ENCODE results near the gene TRIM41.
"Not testable (repeated sequence)": the region's sequence is repeated elsewhere in the genome, so short reads cannot be mapped to it uniquely, and the experiment has no call there.

TRIM41 gene

DNA sequence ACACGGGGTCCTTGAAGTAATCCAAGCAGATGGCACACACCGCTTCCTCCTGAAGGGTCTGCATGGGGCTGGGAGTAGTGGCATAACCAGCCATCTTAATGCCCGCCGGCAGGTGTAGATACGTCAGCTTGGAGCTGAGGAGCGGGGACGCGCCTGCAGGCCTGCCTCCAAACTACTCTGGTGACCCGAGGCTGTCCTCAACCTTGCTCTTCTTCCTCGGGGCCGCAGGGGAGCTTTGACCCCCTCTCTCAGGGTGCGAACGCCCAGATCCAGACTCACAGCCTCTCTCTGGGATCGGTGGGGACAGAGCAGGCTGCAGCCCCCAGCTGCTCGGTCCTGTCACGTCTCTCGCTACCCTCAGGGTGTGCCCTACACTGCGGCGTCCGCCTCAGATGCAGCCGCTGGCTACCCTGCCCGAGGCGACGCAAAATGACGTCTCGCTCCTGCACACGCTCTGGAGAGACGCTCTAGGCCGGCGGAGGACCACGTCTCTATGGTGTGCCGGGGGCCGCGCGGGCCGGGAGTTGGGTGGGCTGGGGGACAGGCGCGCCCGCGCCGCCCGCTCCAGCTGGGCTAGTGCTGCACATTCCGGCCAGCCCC is 37.7 kb downstream of the TRIM41 start, which contains the start of gene TRIM52:
TSS of gene TRIM52 (minus strand) at position 424 of the 600 bp plus-strand sequence. CDS start at position 94, 330 bp downstream.
- TF ChIP-seq, protein P1, sequence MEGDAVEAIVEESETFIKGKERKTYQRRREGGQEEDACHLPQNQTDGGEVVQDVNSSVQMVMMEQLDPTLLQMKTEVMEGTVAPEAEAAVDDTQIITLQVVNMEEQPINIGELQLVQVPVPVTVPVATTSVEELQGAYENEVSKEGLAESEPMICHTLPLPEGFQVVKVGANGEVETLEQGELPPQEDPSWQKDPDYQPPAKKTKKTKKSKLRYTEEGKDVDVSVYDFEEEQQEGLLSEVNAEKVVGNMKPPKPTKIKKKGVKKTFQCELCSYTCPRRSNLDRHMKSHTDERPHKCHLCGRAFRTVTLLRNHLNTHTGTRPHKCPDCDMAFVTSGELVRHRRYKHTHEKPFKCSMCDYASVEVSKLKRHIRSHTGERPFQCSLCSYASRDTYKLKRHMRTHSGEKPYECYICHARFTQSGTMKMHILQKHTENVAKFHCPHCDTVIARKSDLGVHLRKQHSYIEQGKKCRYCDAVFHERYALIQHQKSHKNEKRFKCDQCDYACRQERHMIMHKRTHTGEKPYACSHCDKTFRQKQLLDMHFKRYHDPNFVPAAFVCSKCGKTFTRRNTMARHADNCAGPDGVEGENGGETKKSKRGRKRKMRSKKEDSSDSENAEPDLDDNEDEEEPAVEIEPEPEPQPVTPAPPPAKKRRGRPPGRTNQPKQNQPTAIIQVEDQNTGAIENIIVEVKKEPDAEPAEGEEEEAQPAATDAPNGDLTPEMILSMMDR (IDR thresholded peaks at IDR 0.05; ENCODE audit: insufficient read depth, missing control alignments) = no peak
- no peak for FAIRE-seq
- no peak for DNase-seq (ENCODE audit: insufficient read length, low spot score)

DNA sequence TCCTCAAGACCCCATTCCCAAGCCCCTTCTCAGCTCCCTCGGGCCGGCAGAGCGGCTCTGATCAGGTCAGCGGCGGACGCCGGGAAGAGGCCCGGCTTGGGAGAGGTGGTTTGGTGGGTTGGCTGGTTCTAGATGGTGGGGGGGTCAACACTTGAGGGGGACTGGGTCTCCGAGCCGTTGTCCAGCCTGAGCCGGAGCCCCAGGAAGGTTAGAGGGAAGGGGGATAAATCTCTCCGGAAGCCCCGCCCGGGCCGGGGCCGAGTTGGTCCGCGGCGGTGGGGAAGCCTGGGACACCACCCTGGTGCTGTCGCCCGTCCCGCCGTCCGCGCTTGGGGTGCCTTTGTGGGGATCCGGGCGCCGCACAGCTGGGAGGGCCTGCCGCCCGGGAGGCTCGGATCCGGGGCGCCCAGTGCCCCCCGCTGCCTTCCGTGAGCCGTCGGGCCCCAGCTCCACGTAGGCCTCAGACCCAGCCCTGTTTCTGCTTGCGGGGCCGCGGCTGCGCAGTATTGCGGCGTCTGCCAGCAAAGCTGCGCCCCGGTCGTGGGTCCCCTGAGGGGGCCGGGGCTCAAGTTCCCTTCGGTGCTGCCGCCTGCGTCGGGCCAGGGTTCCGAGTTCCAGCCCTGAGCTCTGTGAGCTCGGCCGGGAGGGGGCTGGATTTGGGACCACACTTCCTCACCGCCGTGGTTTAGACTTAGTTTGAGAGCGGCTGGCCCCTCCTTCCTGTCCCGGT is 38.4 kb downstream of the TRIM41 start:
- TF ChIP-seq, protein P1 (IDR thresholded peaks at IDR 0.05; ENCODE audit: insufficient read depth, missing control alignments) = no peak
- no peak for DNase-seq (ENCODE audit: insufficient read length, low spot score)

DNA sequence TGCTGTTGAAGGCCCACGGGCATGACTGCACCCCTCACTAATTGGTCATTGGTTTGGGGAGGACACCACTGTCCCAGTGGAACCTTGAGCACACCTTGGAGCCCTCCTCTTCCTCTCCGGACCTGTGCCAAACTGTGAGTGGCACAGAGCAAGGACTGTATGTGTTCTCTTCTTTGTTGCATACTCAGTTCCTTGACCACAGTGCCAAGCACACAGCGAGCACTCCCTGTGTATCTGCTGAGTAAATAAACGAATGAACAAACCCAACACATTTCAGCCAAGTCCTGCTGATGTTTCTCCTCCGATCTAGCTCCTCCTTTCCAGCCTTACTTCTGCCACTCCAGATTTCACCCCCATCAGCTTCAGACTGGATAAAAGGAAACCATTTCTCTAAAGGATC is 40.6 kb downstream of the TRIM41 start:
- TF ChIP-seq, protein P1 (IDR thresholded peaks at IDR 0.05; ENCODE audit: insufficient read depth, missing control alignments) = no peak
- DNase-seq (ENCODE audit: insufficient read length, low spot score) (no peak), FAIRE-seq (no peak)

More for the DNA sequence above, 38.4 kb downstream of the TRIM41 start:
- FAIRE-seq = no peak

DNA sequence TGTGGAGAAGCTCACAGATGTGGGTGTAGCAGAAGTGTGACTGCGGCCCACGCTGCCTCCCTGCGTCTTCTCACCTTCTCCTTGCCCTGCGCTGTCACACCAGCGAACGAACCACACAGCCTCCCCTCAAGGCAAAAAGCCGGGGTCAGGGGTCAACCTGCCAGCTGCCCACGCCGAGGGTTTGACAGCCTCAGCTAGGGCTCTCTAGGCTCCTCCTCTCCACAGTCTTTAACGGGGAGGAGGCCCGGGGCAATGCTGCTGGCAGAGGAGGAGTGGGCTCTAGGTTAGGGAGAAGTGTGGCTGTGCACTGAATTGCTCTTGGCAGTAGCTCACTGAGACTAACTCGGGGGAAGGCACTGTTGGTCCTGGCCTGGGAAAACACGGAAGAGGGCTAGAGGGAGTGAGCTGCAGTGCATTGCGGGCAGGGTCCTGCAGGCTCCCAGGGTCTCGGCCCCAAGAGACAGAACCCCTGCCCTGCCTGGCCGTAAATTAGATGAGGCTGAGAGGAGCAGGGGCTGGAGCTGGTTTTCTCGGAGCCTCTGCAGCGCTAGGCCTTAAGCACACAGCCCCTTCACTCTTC is 42.1 kb downstream of the TRIM41 start:
- no peak for FAIRE-seq
- DNase-seq (ENCODE audit: insufficient read length, low spot score) = no peak
- TF ChIP-seq, protein P1 (IDR thresholded peaks at IDR 0.05; ENCODE audit: insufficient read depth, missing control alignments) = no peak

DNA sequence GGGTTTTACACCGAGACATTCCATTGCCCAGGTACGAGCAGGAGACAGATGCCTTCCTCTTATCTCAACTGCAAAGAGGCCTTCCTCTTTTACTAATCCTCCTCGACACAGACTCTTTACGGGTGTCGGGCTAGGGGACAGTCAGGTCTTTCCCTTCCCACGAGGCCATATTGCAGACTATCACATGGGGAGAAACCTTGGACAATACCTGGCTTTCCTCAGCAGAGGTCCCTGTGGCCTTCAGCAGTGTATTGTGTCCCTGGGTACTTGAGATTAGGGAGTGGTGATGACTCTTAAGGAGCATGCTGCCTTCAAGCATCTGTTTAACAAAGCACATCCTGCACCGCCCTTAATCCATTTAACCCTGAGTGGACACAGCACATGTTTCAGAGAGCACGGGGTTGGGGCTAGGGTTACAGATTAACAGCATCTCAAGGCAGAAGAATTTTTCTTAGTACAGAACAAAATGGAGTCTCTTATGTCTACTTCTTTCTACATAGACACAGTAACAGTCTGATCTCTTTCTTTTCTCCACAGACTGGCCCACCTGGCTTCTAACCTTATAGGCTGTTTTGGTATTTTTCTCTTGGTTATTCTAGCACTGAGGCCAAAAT is 44.3 kb downstream of the TRIM41 start:
- TF ChIP-seq, protein P1 (IDR thresholded peaks at IDR 0.05; ENCODE audit: insufficient read depth, missing control alignments) = peak; percentile 3
- not testable (repeated sequence) for FAIRE-seq; DNase-seq (ENCODE audit: insufficient read length, low spot score)

DNA sequence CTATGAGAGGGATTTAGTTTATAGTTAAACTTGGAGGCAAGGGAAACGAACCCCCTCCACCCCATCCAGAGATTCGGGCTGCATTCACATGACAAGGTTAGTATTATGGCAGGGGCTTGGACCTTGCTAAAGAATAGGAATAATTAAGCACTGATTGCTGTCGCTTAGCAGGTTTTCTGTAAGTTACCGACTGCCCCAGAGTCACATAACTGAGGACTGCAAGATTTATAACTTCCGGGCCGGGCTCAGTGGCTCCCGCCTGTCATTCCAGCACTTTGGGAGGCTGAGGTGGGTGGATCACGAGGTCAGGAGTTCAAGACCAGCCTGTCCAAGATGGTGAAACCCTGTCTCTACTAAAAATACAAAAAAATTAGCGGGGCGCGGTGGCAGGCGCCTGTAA is 44.8 kb downstream of the TRIM41 start:
- not testable (repeated sequence) for FAIRE-seq

DNA sequence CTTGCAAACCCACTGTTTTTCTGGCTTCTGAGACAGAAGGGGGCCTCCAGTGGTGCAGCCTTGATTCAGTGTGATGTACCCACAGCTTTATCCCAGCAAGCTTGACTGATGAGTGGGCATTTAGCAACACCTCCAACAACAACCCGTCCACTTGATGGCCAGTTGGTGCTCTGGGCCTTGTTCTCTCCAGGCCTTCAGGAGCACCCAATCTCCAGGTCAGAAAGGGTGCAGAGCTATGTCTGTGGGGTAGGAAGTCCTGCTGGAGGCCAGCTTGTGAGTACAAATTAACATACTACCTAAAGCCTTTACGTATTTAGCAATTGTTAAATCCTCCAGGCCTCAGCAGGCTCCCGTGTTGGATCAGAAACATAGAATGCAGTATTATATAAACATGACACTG is 48.0 kb downstream of the TRIM41 start:
- TF ChIP-seq, protein P1 (IDR thresholded peaks at IDR 0.05; ENCODE audit: insufficient read depth, missing control alignments) = no peak
- FAIRE-seq = no peak
- no peak for DNase-seq (ENCODE audit: insufficient read length, low spot score)

More for the DNA sequence above, 44.8 kb downstream of the TRIM41 start:
- not testable (repeated sequence) for DNase-seq (ENCODE audit: insufficient read length, low spot score)

DNA sequence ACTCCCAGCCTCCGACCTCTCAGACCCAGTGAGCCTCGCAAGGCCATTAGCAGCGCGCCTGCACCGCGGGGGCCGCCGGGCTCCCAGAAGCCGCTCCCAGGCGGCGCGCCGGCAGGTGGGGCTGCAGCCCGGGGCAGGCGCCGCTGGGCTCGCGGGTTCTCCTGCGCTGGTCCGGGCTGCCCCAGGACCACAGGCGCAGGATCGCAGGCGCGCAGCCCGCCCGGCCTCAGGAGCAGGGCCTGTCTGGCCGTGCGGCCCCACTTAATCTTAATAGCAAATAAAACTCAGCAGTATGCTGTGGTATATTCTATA is 50.3 kb downstream of the TRIM41 start:
- not testable (repeated sequence) for DNase-seq (ENCODE audit: insufficient read length, low spot score); FAIRE-seq
